Endothelial cell of umbilical vein (primary cell): ENCODE measurements around the gene SPSB1. TPM values are rescaled to one million over a fixed set of nuclear protein-coding genes. Genes with fewer than 3 reads are reported as not detected.

Source experiments
- BruUV-seq: library from RNA; stranded (reverse); fragments of 400-500 nt; replicated peaks from 2 replicates; lab custom pipeline; 2021; lab: Mats Ljungman, UMichigan
- CTCF ChIA-PET: fragments of 300-600, 350-600 bp; sonication (Branson Sonifier 250); formaldehyde crosslinking; loops from one replicate; lab custom pipeline; 2021; ENCODE audit warnings: antibody characterized with exemption, inconsistent platforms; lab: Charles Lee
- POLR2A ChIA-PET: fragments of 300-600, 350-600 bp; sonication (Branson Sonifier 250); formaldehyde crosslinking; loops from one replicate; lab custom pipeline; 2021; ENCODE audit warnings: antibody characterized with exemption, inconsistent platforms; lab: Charles Lee
- DNase-seq: peaks from one replicate; pipeline ENCODE4 v3.0.0-alpha.2; 2011; ENCODE audit warnings: low read depth, low spot score
- FAIRE-seq: peaks from 2 replicates; lab custom pipeline; 2011; peaks lifted over from hg19 to GRCh38; lab: Jason Lieb, UNC
- H2AFZ ChIP-seq: 2 replicates; pipeline ENCODE4 v1.6.0; 2012; ENCODE audit warnings: low read depth, low read length, control low read depth, inconsistent platforms
- H3K27ac ChIP-seq: 2 replicates; pipeline ENCODE4 v1.5.1; 2011; ENCODE audit warnings: low read depth, mild to moderate bottlenecking, control low read depth, low read length, moderate library complexity; ENCODE audit not compliant: insufficient read depth
- H3K27me3 ChIP-seq, 2 experiments: 2 replicates each; pipeline versions ENCODE4 v1.6.0 to v1.6.1; 2011; ENCODE audit warnings: low read length in 2 of 2, mixed read lengths in 1 of 2; ENCODE audit not compliant: control insufficient read depth in 2 of 2, insufficient read depth in 2 of 2
- H3K36me3 ChIP-seq, 2 experiments: 2 replicates in 1 of 2; 3 replicates in 1 of 2; pipeline ENCODE4 v1.5.1; 2011; ENCODE audit warnings: low read length in 2 of 2, mild to moderate bottlenecking in 1 of 2, moderate library complexity in 1 of 2; ENCODE audit not compliant: control insufficient read depth in 2 of 2, insufficient read depth in 2 of 2; ENCODE audit errors: extremely low read depth in 1 of 2
- H3K4me1 ChIP-seq: 3 replicates; pipeline ENCODE4 v1.5.1; 2011; ENCODE audit warnings: mild to moderate bottlenecking, low read length; ENCODE audit not compliant: control insufficient read depth, insufficient read depth; ENCODE audit errors: extremely low read depth
- H3K4me2 ChIP-seq: 2 replicates; pipeline ENCODE4 v1.6.1; 2011; ENCODE audit warnings: low read length, control low read depth, mixed read lengths; ENCODE audit not compliant: insufficient read depth
- H3K4me3 ChIP-seq, 3 experiments: fragments of 200-600 bp in 1 of 3; sonication (generic), shearing (Covaris generic) in 1 of 3; replicated peaks in 1 of 3; 2 replicates each; pipeline ENCODE4 v1.5.1; 2011 to 2016; ENCODE audit warnings: control low read depth in 3 of 3, low read length in 3 of 3, mild to moderate bottlenecking in 2 of 3, inconsistent platforms in 1 of 3, low read depth in 1 of 3, moderate library complexity in 1 of 3; ENCODE audit not compliant: insufficient read depth in 1 of 3
- H3K79me2 ChIP-seq: 2 replicates; pipeline ENCODE4 v1.6.0; 2012; ENCODE audit warnings: low read length, inconsistent platforms; ENCODE audit not compliant: control insufficient read depth, insufficient read depth
- H3K9ac ChIP-seq: replicated peaks from 2 replicates; pipeline ENCODE3; 2011; ENCODE audit warnings: low read length, control low read depth; ENCODE audit not compliant: insufficient read depth; ENCODE audit errors: extremely low read depth
- H3K9me1 ChIP-seq: replicated peaks from 3 replicates; pipeline ENCODE4 v1.6.0; 2011; ENCODE audit warnings: mild to moderate bottlenecking, low read length; ENCODE audit not compliant: control insufficient read depth, insufficient read depth; ENCODE audit errors: extremely low read depth
- H3K9me3 ChIP-seq: replicated peaks from 2 replicates; pipeline ENCODE4 v1.5.1; 2012; ENCODE audit warnings: low read length, inconsistent platforms; ENCODE audit not compliant: control insufficient read depth, insufficient read depth
- H4K20me1 ChIP-seq: replicated peaks from 2 replicates; pipeline ENCODE3; 2011; ENCODE audit warnings: mild to moderate bottlenecking, low read length; ENCODE audit not compliant: control insufficient read depth, insufficient read depth; ENCODE audit errors: extremely low read depth
- EZH2 ChIP-seq: IDR thresholded peaks from 2 replicates; pipeline ENCODE4 v1.6.1; 2012; ENCODE audit warnings: borderline replicate concordance, low read depth, mild to moderate bottlenecking, moderate library complexity, low read length, inconsistent platforms; ENCODE audit not compliant: severe bottlenecking
- FOS ChIP-seq: IDR thresholded peaks from 2 replicates; pipeline ENCODE4 v1.6.1; 2011; ENCODE audit warnings: mild to moderate bottlenecking, low read length, moderate library complexity, borderline replicate concordance; ENCODE audit not compliant: insufficient read depth
- GATA2 ChIP-seq: IDR thresholded peaks from 2 replicates; pipeline ENCODE4 v1.7.0; 2011; ENCODE audit warnings: low read depth, mild to moderate bottlenecking, moderate library complexity, mixed read lengths, low read length; ENCODE audit not compliant: insufficient read length, insufficient read depth
- JUN ChIP-seq: IDR thresholded peaks from 2 replicates; pipeline ENCODE4 v1.6.1; 2011; ENCODE audit warnings: borderline replicate concordance, low read depth; ENCODE audit not compliant: insufficient read length, insufficient read depth
- MAX ChIP-seq: IDR thresholded peaks from 2 replicates; pipeline ENCODE4 v1.6.1; 2011; ENCODE audit not compliant: insufficient read depth, insufficient read length
- MYC ChIP-seq: IDR thresholded peaks from one replicate; pipeline ENCODE4 v1.6.1; 2011; ENCODE audit warnings: mild to moderate bottlenecking, low read depth, low read length
- POLR2A ChIP-seq: IDR thresholded peaks from 2 replicates; pipeline ENCODE4 v1.6.1; 2012; ENCODE audit warnings: low read depth, mild to moderate bottlenecking, control low read depth, low read length
- POLR2AphosphoS5 ChIP-seq: IDR thresholded peaks from 2 replicates; pipeline ENCODE4 v1.6.1; 2012; ENCODE audit warnings: low read depth, mild to moderate bottlenecking, control low read depth, low read length, moderate library complexity; ENCODE audit not compliant: insufficient read depth
- dilution Hi-C: fragments of 300-500 bp; cut with MboI; formaldehyde crosslinking; loops from one replicate; pipeline ENCODE4 v1.15.0; 2019; ENCODE audit warnings: low sequenced_read_pairs; ENCODE audit not compliant: extremely low pct_ligation_motif_present
- intact Hi-C: fragments of 100-400 bp; cut with micrococcal nuclease; formaldehyde crosslinking; loops from one replicate; pipeline ENCODE4 v1.10.0; 2022
- polyA plus RNA-seq, 4 experiments: library from polyadenylated mRNA; depleted of rRNA in 3 of 4; stranded (reverse) in 3 of 4; unstranded in 1 of 4; fragments of >200 nt; gene quantifications; 2 replicates each; pipeline versions ENCODE4 v1.2.1 to v1.2.3, GENCODE V29; 2011 to 2012; ENCODE audit warnings: missing spikeins in 1 of 4
- total RNA-seq: library from RNA; stranded (reverse); gene quantifications from 2 replicates; pipeline ENCODE4 v1.2.3, GENCODE V29; 2021

Gene SPSB1
- total and polyA plus RNA-seq, 2 donors (not counting 3 experiments of a cell fraction or from before 2014, with no cell fraction given): 41.9 to 61.2 TPM

DNA sequence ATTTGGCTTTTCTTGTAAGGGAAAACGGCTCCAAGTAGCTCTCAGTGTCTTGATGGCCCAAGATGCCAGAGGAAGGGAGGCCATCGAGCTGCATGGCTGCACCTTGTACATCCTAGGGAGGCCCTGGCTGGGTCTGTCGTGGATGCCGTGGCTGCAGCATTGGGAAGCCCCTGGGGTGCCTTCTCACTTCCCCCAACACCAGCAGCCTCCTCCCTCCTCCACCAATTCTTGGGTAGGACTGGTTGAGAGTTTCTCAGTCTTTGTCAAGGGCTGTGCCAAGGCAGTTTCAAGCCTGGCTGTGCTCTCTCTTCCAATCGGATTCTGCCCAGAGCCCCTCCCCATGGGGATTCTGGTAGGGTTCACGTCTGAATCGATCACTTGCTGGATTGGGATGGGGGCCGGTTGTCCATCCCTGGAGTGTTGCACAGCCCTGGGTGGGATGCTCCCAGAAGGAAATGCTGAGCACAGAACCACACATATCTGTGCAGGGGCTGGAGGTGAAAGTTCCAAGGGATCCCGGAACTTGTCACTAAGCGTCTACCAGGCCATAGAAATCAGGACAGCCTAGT lies 14.0 kb upstream of the SPSB1 start:
- peaks cover 17% of the 10 kb centered on the region for H3K4me1 ChIP-seq
- DNase-seq (no peak), FAIRE-seq (no peak)
- H3K4me2 ChIP-seq: no peak overlapping the region
- no TSS peak for BruUV-seq
- H2AFZ ChIP-seq: no peak overlapping the region
- H4K20me1 ChIP-seq: no peaks in the 10 kb centered on the region
- CTCF ChIA-PET: interaction anchor here (0.7 to 0.8 kb wide), 2 partner anchors 10 to 12 kb away, joined by 3 read pairs; no protein-coding TSS in a partner anchor
- H3K9me3 ChIP-seq: no peaks in the 10 kb centered on the region
- no peaks in the 10 kb centered on the region for H3K27me3 ChIP-seq
- no peaks in the 10 kb centered on the region for H3K36me3 ChIP-seq
- no peaks in the 10 kb centered on the region for H3K9me1 ChIP-seq
- no peak overlapping the region for H3K4me3 ChIP-seq
- intact Hi-C loops (no loop called here), dilution Hi-C loops (no loop called here)
- no peak overlapping the region for H3K9ac ChIP-seq
- POLR2A ChIA-PET: no interaction called here
- H3K79me2 ChIP-seq: no peaks in the 10 kb centered on the region
- no peak overlapping the region for H3K27ac ChIP-seq
- TF ChIP-seq GATA2: no peak
- no peak for TF ChIP-seq EZH2
- no peak for TF ChIP-seq POLR2A
- no peak for TF ChIP-seq FOS
- no peak for TF ChIP-seq JUN
- no peak for TF ChIP-seq POLR2AphosphoS5
- TF ChIP-seq MAX: no peak
- no peak for TF ChIP-seq MYC
